Measurements from ENCODE around the gene XIAP.

Gene XIAP

GRCh38 chrX:123943488-123943887, 83.6 kb downstream of the XIAP start:
- Histone ChIP-seq H3K4me2 (ENCODE audit: low read length) (no peak overlapping the region), H4K8ac (ENCODE audit: low read depth, low read length) (no peak overlapping the region), H3K56ac (ENCODE audit: low read length) (no peak overlapping the region), H3K79me2 (ENCODE audit: control insufficient read depth, insufficient read depth, low read length) (no peaks in the 10 kb centered on the region), H3K4ac (ENCODE audit: low read depth, low read length) (no peak overlapping the region), H2BK120ac (ENCODE audit: low read depth, low read length) (no peak overlapping the region), H3K27ac (ENCODE audit: low read depth, low read length) (no peak overlapping the region), H2BK5ac (ENCODE audit: low read length) (no peak overlapping the region), H3K4me1 (ENCODE audit: control insufficient read depth, low read depth, low read length) (no peaks in the 10 kb centered on the region), H3K23ac (ENCODE audit: low read length) (no peak overlapping the region), H3K36me3 (ENCODE audit: control insufficient read depth, insufficient read depth, low read length) (no peaks in the 10 kb centered on the region), H3K4me3 (ENCODE audit: low read length) (no peak overlapping the region), H4K5ac (ENCODE audit: low read length) (no peak overlapping the region), H2AK5ac (ENCODE audit: low read length) (no peak overlapping the region), H3K79me1 (ENCODE audit: low read length) (no peaks in the 10 kb centered on the region), H3K27me3 (ENCODE audit: insufficient read depth, low read length, poor library complexity) (no peaks in the 10 kb centered on the region), H3K18ac (ENCODE audit: low read length) (no peak overlapping the region), H3K9ac (ENCODE audit: low read length) (no peak overlapping the region), H2BK15ac (replicated peaks; ENCODE audit: low read depth) (no peak overlapping the region)
- DNase-seq = no peak
- no CpG with 5 or more reads among the region's 2 CpGs for WGBS (ENCODE audit: extremely low coverage, insufficient coverage, low lambda C conversion rate)

- Histone ChIP-seq H3K27me3 (ENCODE audit: insufficient read depth, low read length, poor library complexity) (no peaks in the 10 kb centered on the region), H3K79me2 (ENCODE audit: control insufficient read depth, insufficient read depth, low read length) (no peaks in the 10 kb centered on the region), H3K27ac (ENCODE audit: low read depth, low read length) (no peak overlapping the region), H3K4me3 (ENCODE audit: low read length) (no peak overlapping the region), H2BK5ac (ENCODE audit: low read length) (no peak overlapping the region), H3K4ac (ENCODE audit: low read depth, low read length) (no peak overlapping the region), H3K36me3 (ENCODE audit: control insufficient read depth, insufficient read depth, low read length) (no peaks in the 10 kb centered on the region), H4K5ac (ENCODE audit: low read length) (no peak overlapping the region), H4K8ac (ENCODE audit: low read depth, low read length) (no peak overlapping the region), H3K79me1 (ENCODE audit: low read length) (no peaks in the 10 kb centered on the region), H3K4me2 (ENCODE audit: low read length) (no peak overlapping the region), H2BK15ac (replicated peaks; ENCODE audit: low read depth) (no peak overlapping the region), H2BK120ac (ENCODE audit: low read depth, low read length) (no peak overlapping the region), H3K9ac (ENCODE audit: low read length) (no peak overlapping the region), H2AK5ac (ENCODE audit: low read length) (no peak overlapping the region), H3K18ac (ENCODE audit: low read length) (no peak overlapping the region), H3K4me1 (ENCODE audit: control insufficient read depth, low read depth, low read length) (no peaks in the 10 kb centered on the region), H3K23ac (ENCODE audit: low read length) (no peak overlapping the region), H3K56ac (ENCODE audit: low read length) (no peak overlapping the region)
- no CpG with 5 or more reads among the region's 2 CpGs for WGBS (ENCODE audit: extremely low coverage, insufficient coverage, low lambda C conversion rate)
- no peak for DNase-seq
Observed at GRCh38 chrX:123949846-123950245, 90.0 kb downstream of the XIAP start.

GRCh38 chrX:123959281-123960063, 99.6 kb downstream of the XIAP start:
- Histone ChIP-seq H3K4me2 (ENCODE audit: low read length) (peak overlapping the region; percentile 52), H4K5ac (ENCODE audit: low read length) (no peak overlapping the region), H3K4ac (ENCODE audit: low read depth, low read length) (no peak overlapping the region), H3K18ac (ENCODE audit: low read length) (peak overlapping the region; percentile 31), H3K9ac (ENCODE audit: low read length) (peak overlapping the region; percentile 67), H3K27ac (ENCODE audit: low read depth, low read length) (peak overlapping the region; percentile 66), H3K79me1 (ENCODE audit: low read length) (no peaks in the 10 kb centered on the region), H3K56ac (ENCODE audit: low read length) (peak overlapping the region; percentile 89), H3K27me3 (ENCODE audit: insufficient read depth, low read length, poor library complexity) (no peaks in the 10 kb centered on the region), H3K4me1 (ENCODE audit: control insufficient read depth, low read depth, low read length) (no peaks in the 10 kb centered on the region), H2BK5ac (ENCODE audit: low read length) (no peak overlapping the region), H4K8ac (ENCODE audit: low read depth, low read length) (no peak overlapping the region), H3K79me2 (ENCODE audit: control insufficient read depth, insufficient read depth, low read length) (peaks cover 16% of the 10 kb centered on the region), H2AK5ac (ENCODE audit: low read length) (no peak overlapping the region), H3K23ac (ENCODE audit: low read length) (no peak overlapping the region), H3K4me3 (ENCODE audit: low read length) (peak overlapping the region; percentile 59), H3K36me3 (ENCODE audit: control insufficient read depth, insufficient read depth, low read length) (no peaks in the 10 kb centered on the region), H2BK120ac (ENCODE audit: low read depth, low read length) (no peak overlapping the region), H2BK15ac (replicated peaks; ENCODE audit: low read depth) (no peak overlapping the region)
- WGBS (ENCODE audit: extremely low coverage, insufficient coverage, low lambda C conversion rate) = no CpG with 5 or more reads among the region's 35 CpGs
- DNase-seq = peak; percentile 35

- peak overlapping the region; percentile 96 for H3K27ac ChIP-seq (ENCODE audit: low read depth, low read length)
- H3K56ac ChIP-seq (ENCODE audit: low read length) = peak overlapping the region; percentile 93
- H4K8ac ChIP-seq (ENCODE audit: low read depth, low read length) = peak overlapping the region; percentile 97
- peak overlapping the region; percentile 100 for H3K18ac ChIP-seq (ENCODE audit: low read length)
- peak overlapping the region; percentile 89 for H3K9ac ChIP-seq (ENCODE audit: low read length)
- H3K4me1 ChIP-seq (ENCODE audit: control insufficient read depth, low read depth, low read length) = no peaks in the 10 kb centered on the region
- peak overlapping the region; percentile 40 for H3K4me2 ChIP-seq (ENCODE audit: low read length)
- peak overlapping the region; percentile 95 for H3K4ac ChIP-seq (ENCODE audit: low read depth, low read length)
- H3K36me3 ChIP-seq (ENCODE audit: control insufficient read depth, insufficient read depth, low read length) = no peaks in the 10 kb centered on the region
- DNase-seq = no peak
- peak overlapping the region; percentile 70 for H2BK5ac ChIP-seq (ENCODE audit: low read length)
- no peak overlapping the region for H2AK5ac ChIP-seq (ENCODE audit: low read length)
- no peak overlapping the region for H2BK15ac ChIP-seq (replicated peaks; ENCODE audit: low read depth)
- H3K79me1 ChIP-seq (ENCODE audit: low read length) = no peaks in the 10 kb centered on the region
- peak overlapping the region; percentile 96 for H2BK120ac ChIP-seq (ENCODE audit: low read depth, low read length)
- H4K5ac ChIP-seq (ENCODE audit: low read length) = no peak overlapping the region
- H3K23ac ChIP-seq (ENCODE audit: low read length) = no peak overlapping the region
- no peaks in the 10 kb centered on the region for H3K27me3 ChIP-seq (ENCODE audit: insufficient read depth, low read length, poor library complexity)
- WGBS (ENCODE audit: extremely low coverage, insufficient coverage, low lambda C conversion rate) = no CpG with 5 or more reads among the region's 13 CpGs
- H3K4me3 ChIP-seq (ENCODE audit: low read length) = peak overlapping the region; percentile 71
- H3K79me2 ChIP-seq (ENCODE audit: control insufficient read depth, insufficient read depth, low read length) = peaks cover 27% of the 10 kb centered on the region
Observed at GRCh38 chrX:123960956-123961267, 101.1 kb downstream of the XIAP start.

GRCh38 chrX:123961268-123962005, 101.6 kb downstream of the XIAP start, which contains the start of gene STAG2:
TSS of gene STAG2 (plus strand) at chrX:123961706. CDS start at chrX:124022628, 60,922 bp downstream.
- Histone ChIP-seq H3K27ac (ENCODE audit: low read depth, low read length) (peak within 1 kb of the TSS; percentile 96), H3K79me1 (ENCODE audit: low read length) (no peaks in the 10 kb centered on the region), H3K4ac (ENCODE audit: low read depth, low read length) (peak within 1 kb of the TSS; percentile 95), H3K27me3 (ENCODE audit: insufficient read depth, low read length, poor library complexity) (no peaks in the 10 kb centered on the region), H3K4me3 (ENCODE audit: low read length) (peak within 1 kb of the TSS; percentile 71), H3K23ac (ENCODE audit: low read length) (no peak within 1 kb of the TSS), H2BK15ac (replicated peaks; ENCODE audit: low read depth) (no peak within 1 kb of the TSS), H3K36me3 (ENCODE audit: control insufficient read depth, insufficient read depth, low read length) (no peaks in the 10 kb centered on the region), H3K79me2 (ENCODE audit: control insufficient read depth, insufficient read depth, low read length) (peaks cover 32% of the 10 kb centered on the region), H3K4me1 (ENCODE audit: control insufficient read depth, low read depth, low read length) (no peaks in the 10 kb centered on the region), H3K18ac (ENCODE audit: low read length) (peak within 1 kb of the TSS; percentile 100), H3K4me2 (ENCODE audit: low read length) (peak within 1 kb of the TSS; percentile 40), H4K8ac (ENCODE audit: low read depth, low read length) (peak within 1 kb of the TSS; percentile 97), H2BK5ac (ENCODE audit: low read length) (peak within 1 kb of the TSS; percentile 70), H3K56ac (ENCODE audit: low read length) (peak within 1 kb of the TSS; percentile 93), H2AK5ac (ENCODE audit: low read length) (no peak within 1 kb of the TSS), H4K5ac (ENCODE audit: low read length) (no peak within 1 kb of the TSS), H3K9ac (ENCODE audit: low read length) (peak within 1 kb of the TSS; percentile 89), H2BK120ac (ENCODE audit: low read depth, low read length) (peak within 1 kb of the TSS; percentile 96)
- no CpG with 5 or more reads among the region's 38 CpGs for WGBS (ENCODE audit: extremely low coverage, insufficient coverage, low lambda C conversion rate)
- peak; percentile 94 for DNase-seq
